ENCODE measurements around the gene SLC35G1. TPM values are rescaled to one million over a fixed set of nuclear protein-coding genes. Genes with fewer than 3 reads are reported as not detected.

Gene SLC35G1
- total RNA-seq, 8 experiments from 2014 or later, result 4.0 to 17.6 (median 6.0) TPM

DNA sequence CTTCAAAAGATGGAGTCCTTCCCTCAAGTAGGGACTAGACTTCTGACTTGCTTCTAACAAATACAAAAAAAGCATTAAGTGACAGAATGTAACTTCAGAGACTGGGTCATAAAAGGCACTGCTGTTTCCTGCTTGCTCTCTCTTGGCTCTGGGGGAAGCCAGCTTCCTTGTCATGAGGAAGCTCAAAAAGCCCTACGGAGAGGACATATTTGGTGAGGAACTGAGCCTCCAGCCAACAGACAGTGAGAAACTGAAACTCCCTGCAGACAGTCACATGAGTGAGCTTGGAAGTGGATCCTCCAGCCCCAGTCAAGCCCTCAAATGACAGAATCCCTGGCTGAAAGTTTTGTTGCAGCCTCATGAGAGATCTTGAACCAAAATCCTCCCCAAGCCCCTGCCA lies 26.3 kb upstream of the SLC35G1 start:
- H3K4me3 ChIP-seq, result no peak overlapping the region
- no peaks in the 10 kb centered on the region for H3K4me1 ChIP-seq (replicated peaks in 1 of 2)
- in situ Hi-C loops (cut with MboI; ENCODE audit: low pct_unique_long_range_greater_than_20kb in 2 of 9, low sequenced_read_pairs in 9 of 9, unreplicated experiment in 9 of 9), result no loop called here
- no peak overlapping the region for H3K27ac ChIP-seq
- 0 to 100% (median 80%) methylated on average over 1 of the region's 1 CpG; no CpG with 5 or more reads in 3 of the 10 experiments for WGBS, 10 experiments
- ATAC-seq (replicated peaks in 6 of 8), result no peak

DNA sequence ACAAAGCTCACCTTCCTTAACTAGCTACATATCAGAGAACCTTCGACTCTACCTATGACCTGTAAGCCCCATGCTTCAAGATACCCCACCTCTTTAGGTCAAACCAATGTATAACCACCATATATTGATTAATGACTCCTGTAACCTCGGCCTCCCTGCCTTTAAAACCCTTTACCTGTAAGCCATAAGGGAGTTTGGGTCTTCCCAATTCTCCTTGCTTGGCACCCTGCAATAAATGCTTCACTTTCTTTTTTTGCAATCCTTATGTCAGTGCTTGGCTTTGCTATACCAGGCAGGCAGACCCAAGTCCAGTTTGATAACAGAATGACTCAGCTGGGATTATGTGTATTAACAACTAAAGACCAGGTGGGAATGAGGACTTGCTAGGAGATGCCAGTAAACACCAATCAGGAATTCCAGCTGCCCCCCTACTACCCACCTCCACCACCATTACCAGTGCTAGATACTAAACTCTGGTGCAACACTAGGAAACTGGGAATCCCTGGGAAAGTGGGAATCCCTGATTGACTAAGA lies 22.0 kb upstream of the SLC35G1 start:
- Histone ChIP-seq H3K4me1 (replicated peaks in 1 of 2) (peaks cover 5 to 6% of the 10 kb centered on the region in 2 donors), H3K4me3 (no peak overlapping the region), H3K27ac (no peak overlapping the region)
- in situ Hi-C loops (cut with MboI; ENCODE audit: low pct_unique_long_range_greater_than_20kb in 2 of 9, low sequenced_read_pairs in 9 of 9, unreplicated experiment in 9 of 9), result no loop called here
- WGBS, 10 experiments, result 50 to 100% (median 73%) methylated on average over 1 to 2 of the region's 2 CpGs; no CpG with 5 or more reads in 4 of the 10 experiments
- no peak for ATAC-seq (replicated peaks in 6 of 8)

DNA sequence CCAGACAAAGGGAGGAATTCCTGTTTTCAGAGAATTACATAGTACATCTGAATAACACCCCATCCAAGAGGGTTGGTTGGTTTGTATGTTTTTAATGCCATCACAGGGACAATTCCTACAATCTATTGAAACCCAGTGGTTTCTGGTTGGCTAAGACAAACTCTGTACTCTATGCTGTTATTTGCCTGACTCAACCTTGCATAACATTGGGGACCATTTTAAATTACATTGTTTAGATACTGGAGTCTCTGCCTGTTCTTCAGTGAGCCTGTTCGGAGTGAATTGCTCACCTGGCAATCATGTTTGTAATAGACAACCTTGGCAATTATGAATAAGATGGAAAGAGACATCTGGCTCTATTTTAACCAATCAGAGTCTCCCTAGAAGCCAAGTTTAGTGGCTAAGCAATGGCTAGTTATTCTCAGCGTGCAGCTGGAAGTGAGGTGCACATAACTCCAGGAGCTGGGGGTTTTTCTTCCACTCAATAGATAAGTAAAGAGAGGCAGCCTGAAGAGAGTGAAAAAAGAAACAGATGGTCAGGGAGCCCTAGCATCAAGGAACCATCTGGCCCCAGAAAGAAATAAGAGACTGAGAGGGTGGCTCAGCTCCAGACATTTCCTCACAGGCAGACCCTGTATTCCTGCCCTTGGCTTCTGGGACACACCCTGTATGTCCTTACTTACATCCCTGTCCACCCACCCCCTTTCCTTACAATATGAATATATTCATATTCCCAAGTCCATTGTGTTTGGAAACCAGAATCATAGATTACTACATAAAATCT lies 21.2 kb upstream of the SLC35G1 start:
- H3K27ac ChIP-seq, result no peak overlapping the region
- in situ Hi-C loops (cut with MboI; ENCODE audit: low pct_unique_long_range_greater_than_20kb in 2 of 9, low sequenced_read_pairs in 9 of 9, unreplicated experiment in 9 of 9), result no loop called here
- WGBS, 10 experiments, result 43 to 100% (median 78%) methylated on average over 1 to 2 of the region's 2 CpGs; no CpG with 5 or more reads in 2 of the 10 experiments
- H3K4me3 ChIP-seq, result no peak overlapping the region
- peaks cover 5 to 6% of the 10 kb centered on the region in 2 donors for H3K4me1 ChIP-seq (replicated peaks in 1 of 2)
- peak in 3 of 8 experiments; percentile 71 to 93 (median 80) for ATAC-seq (replicated peaks in 6 of 8)

DNA sequence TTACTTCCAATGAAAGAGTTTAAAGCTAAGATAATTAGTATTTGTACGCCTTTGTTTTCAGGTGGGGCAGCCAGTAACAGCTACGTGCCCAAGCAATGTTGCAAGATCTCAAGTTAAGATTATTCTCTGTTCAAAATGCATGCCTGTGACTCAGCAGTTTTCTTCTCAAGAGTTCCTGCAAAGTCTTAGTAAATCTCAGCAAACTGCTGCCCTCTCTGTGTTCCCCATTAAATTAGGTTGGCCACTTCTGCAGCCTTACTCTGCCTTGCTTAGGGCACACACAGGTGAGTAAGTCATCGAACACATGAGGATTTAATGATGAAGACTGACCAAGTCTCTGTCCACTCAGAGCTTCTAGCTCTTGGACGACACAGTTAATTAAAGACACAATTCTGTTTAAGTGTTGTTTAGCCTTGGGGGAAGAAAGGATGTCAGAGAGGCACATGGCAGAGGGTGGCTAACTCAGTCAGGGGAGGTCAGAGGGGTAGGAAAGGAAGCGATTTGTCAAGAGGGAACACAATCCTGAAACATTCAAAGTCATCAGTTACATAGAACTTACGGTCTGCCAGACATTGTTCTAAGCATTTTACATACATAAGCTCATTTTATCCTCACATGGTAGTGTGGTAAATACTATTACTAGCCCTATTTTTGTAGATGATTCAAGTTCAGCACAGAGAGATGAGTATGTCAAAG lies 20.2 kb upstream of the SLC35G1 start:
- in situ Hi-C loops (cut with MboI; ENCODE audit: low pct_unique_long_range_greater_than_20kb in 2 of 9, low sequenced_read_pairs in 9 of 9, unreplicated experiment in 9 of 9), result no loop called here
- Histone ChIP-seq H3K27ac (no peak overlapping the region), H3K4me1 (replicated peaks in 1 of 2) (peaks cover 5 to 6% of the 10 kb centered on the region in 2 donors), H3K4me3 (no peak overlapping the region)
- 47 to 100% (median 74%) methylated on average over 2 to 6 of the region's 6 CpGs for WGBS, 10 experiments
- peak in 3 of 8 experiments; percentile 65 to 76 (median 69) for ATAC-seq (replicated peaks in 6 of 8)

DNA sequence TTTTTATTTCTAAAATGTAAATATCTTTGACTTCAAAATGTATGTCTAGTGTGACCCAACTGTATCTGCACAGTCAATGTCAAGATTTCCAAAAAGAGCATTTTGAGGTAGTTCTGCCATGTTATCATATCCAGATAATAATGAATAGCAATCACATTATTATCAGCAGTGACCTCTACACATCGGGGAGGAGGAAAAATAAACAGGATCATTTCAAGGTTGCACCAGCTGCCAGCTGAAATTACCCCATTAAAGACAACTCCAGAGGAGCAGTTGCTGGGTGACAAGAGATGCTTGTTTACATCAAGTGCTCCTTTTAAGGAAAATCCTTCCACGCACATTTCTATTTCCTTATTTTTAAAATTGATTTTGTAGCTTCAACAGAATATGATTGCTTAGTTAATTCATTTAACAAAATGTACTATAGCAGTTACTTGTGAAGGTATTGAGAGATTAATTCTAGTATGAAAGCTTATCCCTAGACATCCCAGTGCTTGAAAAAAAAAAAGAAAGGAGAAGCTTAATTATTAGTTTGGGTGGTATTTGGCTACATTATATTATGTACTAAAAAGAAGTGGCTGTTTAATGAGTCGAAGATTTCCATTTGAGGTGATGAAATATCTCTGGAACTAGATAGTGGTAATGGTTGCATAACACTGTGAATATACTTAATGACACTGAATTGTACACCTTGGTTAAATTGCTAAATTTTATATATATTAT lies 19.3 kb upstream of the SLC35G1 start:
- in situ Hi-C loops (cut with MboI; ENCODE audit: low pct_unique_long_range_greater_than_20kb in 2 of 9, low sequenced_read_pairs in 9 of 9, unreplicated experiment in 9 of 9), result no loop called here
- no peak overlapping the region for H3K27ac ChIP-seq
- whole genome bisulfite sequencing, 10 experiments, result 58 to 100% (median 86%) methylated on average over 1 to 3 of the region's 3 CpGs
- H3K4me1 ChIP-seq (replicated peaks in 1 of 2), result peaks cover 5 to 6% of the 10 kb centered on the region in 2 donors
- H3K4me3 ChIP-seq, result no peak overlapping the region
- no peak for ATAC-seq (replicated peaks in 6 of 8)

DNA sequence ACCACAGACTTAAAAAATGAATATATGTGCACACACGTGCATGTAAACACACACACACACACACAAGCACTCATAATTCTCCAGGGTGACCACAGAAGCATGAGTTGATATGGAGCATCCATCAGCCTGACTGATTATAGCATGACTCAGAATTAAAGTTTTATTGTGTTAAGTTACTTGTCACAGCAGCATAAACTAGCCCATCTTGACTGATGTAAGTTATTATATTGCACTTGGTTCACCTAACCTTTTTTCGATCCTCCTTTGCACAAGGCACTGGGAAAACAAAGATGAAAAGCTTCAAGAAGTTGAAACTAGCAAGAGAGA lies 18.8 kb upstream of the SLC35G1 start:
- in situ Hi-C loops (cut with MboI; ENCODE audit: low pct_unique_long_range_greater_than_20kb in 2 of 9, low sequenced_read_pairs in 9 of 9, unreplicated experiment in 9 of 9), result no loop called here
- Histone ChIP-seq H3K4me1 (replicated peaks in 1 of 2) (peaks cover 5 to 6% of the 10 kb centered on the region in 2 donors), H3K27ac (no peak overlapping the region), H3K4me3 (no peak overlapping the region)
- no peak for ATAC-seq (replicated peaks in 6 of 8)
- WGBS, 10 experiments, result 54 to 100% (median 91%) methylated on average over 1 to 2 of the region's 2 CpGs; no CpG with 5 or more reads in 2 of the 10 experiments

DNA sequence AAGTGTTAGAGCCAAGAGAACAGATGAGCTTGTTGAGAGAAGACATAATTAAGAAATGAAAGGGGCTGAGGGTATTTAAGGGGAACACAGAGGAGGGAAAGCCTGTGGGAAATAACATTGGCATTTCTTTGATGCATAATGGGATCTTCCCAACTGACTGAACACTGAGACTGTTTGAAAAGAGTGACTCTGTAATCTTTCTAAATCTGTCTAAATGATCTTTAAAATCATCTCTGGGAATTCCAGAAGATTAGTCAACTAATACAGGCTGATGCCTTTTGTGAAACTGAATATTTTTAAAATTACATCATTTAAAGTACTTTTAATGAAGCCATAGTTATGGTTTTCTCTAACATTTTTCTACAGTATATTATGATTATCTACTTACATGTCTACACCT lies 17.4 kb upstream of the SLC35G1 start:
- no peak overlapping the region for H3K27ac ChIP-seq
- in situ Hi-C loops (cut with MboI; ENCODE audit: low pct_unique_long_range_greater_than_20kb in 2 of 9, low sequenced_read_pairs in 9 of 9, unreplicated experiment in 9 of 9), result no loop called here
- H3K4me3 ChIP-seq, result no peak overlapping the region
- no peak for ATAC-seq (replicated peaks in 6 of 8)
- peaks cover 5 to 6% of the 10 kb centered on the region in 2 donors for H3K4me1 ChIP-seq (replicated peaks in 1 of 2)

DNA sequence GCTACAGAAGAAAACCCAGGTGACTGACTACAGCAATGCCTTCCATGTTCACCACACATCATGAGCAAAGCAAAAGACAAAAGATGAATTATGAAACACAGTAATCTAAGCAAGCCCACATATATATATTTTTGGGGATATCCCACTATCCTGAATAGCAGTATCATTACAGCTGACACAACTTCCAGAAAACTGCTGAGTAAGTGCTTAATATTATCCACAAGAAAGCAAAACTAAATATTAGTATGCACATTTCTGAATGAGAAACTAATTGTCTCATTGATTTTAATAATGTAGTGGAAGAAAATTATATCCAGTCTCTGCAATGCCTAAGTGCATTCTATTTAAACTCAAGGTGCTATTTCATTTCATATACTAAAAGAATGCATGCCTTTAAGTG lies 14.5 kb upstream of the SLC35G1 start:
- no peak overlapping the region for H3K27ac ChIP-seq
- in situ Hi-C loops (cut with MboI; ENCODE audit: low pct_unique_long_range_greater_than_20kb in 2 of 9, low sequenced_read_pairs in 9 of 9, unreplicated experiment in 9 of 9), result no loop called here
- no peak for ATAC-seq (replicated peaks in 6 of 8)
- no peak overlapping the region for H3K4me3 ChIP-seq
- peaks cover 0 to 4% of the 10 kb centered on the region in 2 donors for H3K4me1 ChIP-seq (replicated peaks in 1 of 2)

DNA sequence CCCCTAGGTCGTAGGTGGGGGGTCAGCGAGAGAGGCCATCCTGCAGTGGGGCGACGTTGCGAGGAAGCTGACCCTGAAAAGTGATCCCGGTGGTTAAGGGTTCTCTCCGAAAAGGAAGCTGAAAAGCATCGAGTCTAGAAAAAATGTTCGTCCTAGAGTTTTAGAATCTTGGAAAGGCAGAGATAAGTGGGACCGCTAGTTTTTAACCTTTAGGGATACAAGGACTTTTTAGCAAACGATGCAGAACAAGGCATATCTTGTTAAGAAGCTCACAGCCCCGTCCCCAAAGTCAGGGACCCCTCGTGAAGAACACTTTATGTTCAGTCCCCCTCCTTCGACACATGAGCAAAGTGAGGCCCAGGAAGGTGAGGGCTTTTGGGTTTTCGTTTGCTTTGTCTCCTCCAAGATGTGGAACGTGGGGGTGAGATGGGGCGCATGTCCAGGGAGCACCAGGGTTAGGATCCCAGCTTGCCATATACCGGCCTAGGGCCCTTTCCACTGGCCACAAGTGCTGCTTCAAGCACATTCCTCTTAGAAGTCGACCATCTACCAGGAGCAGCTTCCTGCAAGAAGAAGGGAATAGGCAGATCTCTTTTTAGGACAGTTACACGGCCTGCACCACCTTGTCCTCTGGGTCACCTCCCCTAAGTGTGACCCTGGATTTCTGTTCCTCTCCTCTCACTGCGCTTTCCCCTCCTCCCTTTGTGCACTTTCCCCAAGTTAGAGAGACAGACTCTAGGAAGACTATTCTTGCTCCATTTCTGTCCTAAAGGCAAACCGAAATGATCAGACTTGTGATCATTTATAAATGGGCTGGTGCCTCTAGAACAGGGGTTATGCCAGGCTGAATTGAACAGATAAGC lies 969 bp downstream of the SLC35G1 start:
- 0 to 42% (median 18%) methylated on average over 1 to 13 of the region's 22 CpGs; no CpG with 5 or more reads in 1 of the 10 experiments for WGBS, 10 experiments
- H3K4me3 ChIP-seq, result peak overlapping the region; percentile 65 to 92 (median 83)
- in situ Hi-C loops (cut with MboI; ENCODE audit: low pct_unique_long_range_greater_than_20kb in 2 of 9, low sequenced_read_pairs in 9 of 9, unreplicated experiment in 9 of 9), result no loop called here
- H3K4me1 ChIP-seq (replicated peaks in 1 of 2), result peaks cover 0 to 5% of the 10 kb centered on the region in 2 donors
- peak in 2 of 8 experiments; percentile 4 for ATAC-seq (replicated peaks in 6 of 8)
- H3K27ac ChIP-seq, result no peak overlapping the region

DNA sequence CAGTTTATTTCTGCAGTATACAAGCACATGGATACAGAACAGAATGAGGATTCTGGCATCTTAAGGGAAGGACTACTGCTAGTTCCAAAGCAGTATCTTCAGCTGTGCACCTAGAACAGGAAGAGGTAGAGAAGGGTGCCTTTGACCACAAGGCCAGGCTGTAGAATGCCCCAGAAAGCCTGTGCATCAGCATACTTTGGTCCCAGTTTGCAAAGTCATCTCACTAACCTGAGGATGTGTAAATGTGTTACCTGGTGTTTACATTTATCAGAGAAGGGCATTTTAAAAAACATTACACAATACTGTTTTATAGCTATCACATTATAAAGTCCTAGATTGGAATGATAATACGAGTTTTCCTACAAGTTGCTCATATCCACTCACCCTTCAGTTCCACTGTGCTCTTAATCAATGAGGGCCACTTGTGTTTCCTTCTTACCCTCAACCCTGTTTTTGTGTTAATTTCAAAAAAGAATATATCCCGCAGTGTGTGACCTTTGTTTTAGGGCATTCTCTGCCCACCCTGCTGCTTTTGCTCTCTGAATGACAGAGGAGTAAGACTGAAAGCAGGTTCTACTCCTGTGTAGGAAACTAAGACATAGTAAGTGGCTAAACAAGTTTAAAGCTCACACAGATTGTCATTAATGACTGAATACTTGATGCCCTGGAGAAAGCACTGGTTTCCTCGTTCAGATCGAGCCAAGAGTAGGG lies 3.4 kb downstream of the SLC35G1 start:
- peaks cover 0 to 5% of the 10 kb centered on the region in 2 donors for H3K4me1 ChIP-seq (replicated peaks in 1 of 2)
- ATAC-seq (replicated peaks in 6 of 8), result no peak
- H3K27ac ChIP-seq, result no peak overlapping the region
- in situ Hi-C loops (cut with MboI; ENCODE audit: low pct_unique_long_range_greater_than_20kb in 2 of 9, low sequenced_read_pairs in 9 of 9, unreplicated experiment in 9 of 9), result no loop called here
- H3K4me3 ChIP-seq, result no peak overlapping the region
- 50 to 77% (median 67%) methylated on average over 1 to 3 of the region's 4 CpGs; no CpG with 5 or more reads in 3 of the 10 experiments for WGBS, 10 experiments

DNA sequence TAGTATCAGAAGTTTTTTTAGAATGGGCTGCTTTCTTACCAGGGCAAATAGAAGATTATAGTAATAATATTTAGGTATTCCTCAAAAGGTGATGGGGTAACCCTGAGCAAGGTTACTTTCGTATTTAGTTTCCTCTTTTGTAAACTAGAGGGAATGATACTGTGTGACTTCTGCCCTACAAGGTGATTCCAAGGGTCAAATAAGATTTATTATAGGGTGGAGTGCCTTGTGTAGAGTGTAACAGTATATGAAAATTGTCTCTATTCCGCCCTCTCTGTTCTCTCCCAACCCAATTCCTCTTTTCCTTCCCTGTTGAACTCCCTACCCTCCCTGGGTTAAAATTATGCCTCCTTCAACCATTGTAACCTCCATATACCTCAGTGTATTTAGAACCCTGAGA lies 5.3 kb downstream of the SLC35G1 start:
- no peak overlapping the region for H3K27ac ChIP-seq
- no peak overlapping the region for H3K4me3 ChIP-seq
- peaks cover 0 to 5% of the 10 kb centered on the region in 2 donors for H3K4me1 ChIP-seq (replicated peaks in 1 of 2)
- in situ Hi-C loops (cut with MboI; ENCODE audit: low pct_unique_long_range_greater_than_20kb in 2 of 9, low sequenced_read_pairs in 9 of 9, unreplicated experiment in 9 of 9), result no loop called here
- WGBS, 10 experiments, result 70 to 100% (median 96%) methylated on average over 1 to 2 of the region's 2 CpGs; no CpG with 5 or more reads in 2 of the 10 experiments
- no peak for ATAC-seq (replicated peaks in 6 of 8)

DNA sequence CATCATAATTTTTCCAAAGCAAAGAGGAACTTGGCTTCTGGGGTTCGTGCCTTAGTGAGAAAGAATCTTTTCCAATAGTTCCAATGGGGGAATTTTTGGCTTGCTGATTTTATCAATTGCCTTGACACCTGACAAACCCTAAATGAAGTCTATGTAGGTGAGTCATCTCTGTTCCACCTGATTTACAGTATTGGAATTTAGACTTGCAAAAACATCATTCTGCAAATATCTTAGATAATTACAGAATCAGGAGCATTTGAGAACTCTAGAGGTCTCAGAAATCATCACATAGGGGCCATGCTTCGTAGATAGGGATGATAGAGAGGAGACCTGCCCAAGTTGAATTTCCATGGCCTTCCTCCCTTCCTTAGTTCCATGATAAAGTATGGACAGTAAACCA lies 9.3 kb downstream of the SLC35G1 start:
- no peak overlapping the region for H3K4me3 ChIP-seq
- ATAC-seq (replicated peaks in 6 of 8), result no peak
- WGBS, 10 experiments, result 60 to 100% (median 100%) methylated on average over 1 to 2 of the region's 2 CpGs; no CpG with 5 or more reads in 1 of the 10 experiments
- in situ Hi-C loops (cut with MboI; ENCODE audit: low pct_unique_long_range_greater_than_20kb in 2 of 9, low sequenced_read_pairs in 9 of 9, unreplicated experiment in 9 of 9), result loop anchor here in 2 of 9 experiments (25.0 kb wide), 2 partner anchors 409 to 434 kb away; no protein-coding TSS in a partner anchor
- no peak overlapping the region for H3K27ac ChIP-seq
- H3K4me1 ChIP-seq (replicated peaks in 1 of 2), result no peaks in the 10 kb centered on the region
